Measurements from ENCODE around the gene SMIM41.

Gene SMIM41

DNA sequence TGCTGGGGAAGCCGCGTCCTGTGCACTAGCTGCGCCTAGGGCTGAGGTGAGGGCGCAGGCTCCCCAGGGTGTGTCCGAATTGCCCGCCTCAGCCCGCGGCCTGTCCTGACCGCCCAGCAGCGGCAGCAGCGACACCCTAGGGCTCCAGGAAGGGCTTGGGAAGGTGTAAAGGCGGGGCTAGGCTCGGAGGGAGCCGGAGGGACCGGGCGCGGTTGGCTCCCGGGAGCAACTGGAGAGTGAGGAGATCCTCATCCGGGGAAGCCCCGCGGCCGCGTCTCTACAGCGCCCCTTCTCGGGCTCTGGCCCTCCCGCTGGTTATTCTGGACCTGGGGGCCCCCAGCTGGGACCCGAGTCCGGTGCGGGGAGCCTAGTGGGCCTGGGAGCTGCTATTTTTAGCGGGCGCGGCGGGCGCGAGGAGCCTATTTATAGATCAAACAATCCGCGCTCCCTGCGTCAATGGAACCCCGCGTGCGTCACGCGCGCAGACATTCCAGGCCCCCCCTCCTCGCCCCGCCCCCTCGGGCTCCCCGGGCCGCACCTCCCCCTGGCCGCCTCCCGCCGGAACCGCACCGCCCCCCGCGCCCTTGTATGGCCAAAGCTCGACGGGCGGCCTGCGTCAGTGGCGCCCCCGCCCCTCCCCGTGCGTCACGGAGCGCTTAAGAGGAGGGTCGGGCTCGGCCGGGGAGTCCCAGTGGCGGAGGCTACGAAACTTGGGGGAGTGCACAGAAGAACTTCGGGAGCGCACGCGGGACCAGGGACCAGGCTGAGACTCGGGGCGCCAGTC, 28.6 kb upstream of the SMIM41 start, which contains the start of gene NR4A1:
Gene NR4A1 (plus strand): TSS at position 685 of the 784 bp plus-strand sequence. CDS start 2,887 bp downstream, outside the sequence.
- peak; percentile 95 for DNase-seq (ENCODE audit: low spot score)

DNA sequence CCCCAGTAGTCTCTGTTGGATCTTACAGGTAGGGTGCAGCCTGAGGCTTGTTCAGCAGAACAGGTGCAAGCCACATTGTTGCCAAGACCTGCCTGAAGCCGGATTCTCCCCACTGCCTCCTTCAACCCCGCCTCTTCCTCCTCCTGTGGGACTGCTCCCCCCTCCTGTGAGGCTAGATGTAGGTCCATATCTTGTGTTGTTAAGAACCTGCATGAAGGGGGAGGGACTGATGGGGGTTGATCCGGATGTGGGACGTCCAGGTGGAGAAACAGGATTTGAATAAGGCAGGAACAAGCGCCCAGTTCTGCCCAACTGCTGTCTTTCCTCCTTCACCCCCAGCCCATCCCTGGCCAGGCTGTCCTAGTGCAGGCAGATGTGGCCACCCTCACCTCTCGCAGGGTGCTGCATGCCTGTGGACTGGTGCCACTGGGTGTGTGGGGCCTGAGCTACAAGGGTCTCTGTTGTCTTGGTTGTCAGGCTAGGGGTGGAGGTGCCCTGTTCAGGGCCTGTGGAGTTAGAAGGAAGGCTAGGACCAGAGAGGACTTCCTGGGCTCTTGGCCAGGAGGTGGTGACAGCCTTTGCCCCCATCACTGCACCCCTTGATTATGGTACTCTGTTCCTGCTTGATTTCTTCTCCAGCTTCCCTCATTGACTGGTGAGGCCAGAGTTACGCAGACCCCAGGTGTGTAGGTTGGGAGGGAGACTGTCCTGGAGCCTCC, 26.9 kb upstream of the SMIM41 start:
- peak; percentile 7 for DNase-seq (ENCODE audit: low spot score)

DNA sequence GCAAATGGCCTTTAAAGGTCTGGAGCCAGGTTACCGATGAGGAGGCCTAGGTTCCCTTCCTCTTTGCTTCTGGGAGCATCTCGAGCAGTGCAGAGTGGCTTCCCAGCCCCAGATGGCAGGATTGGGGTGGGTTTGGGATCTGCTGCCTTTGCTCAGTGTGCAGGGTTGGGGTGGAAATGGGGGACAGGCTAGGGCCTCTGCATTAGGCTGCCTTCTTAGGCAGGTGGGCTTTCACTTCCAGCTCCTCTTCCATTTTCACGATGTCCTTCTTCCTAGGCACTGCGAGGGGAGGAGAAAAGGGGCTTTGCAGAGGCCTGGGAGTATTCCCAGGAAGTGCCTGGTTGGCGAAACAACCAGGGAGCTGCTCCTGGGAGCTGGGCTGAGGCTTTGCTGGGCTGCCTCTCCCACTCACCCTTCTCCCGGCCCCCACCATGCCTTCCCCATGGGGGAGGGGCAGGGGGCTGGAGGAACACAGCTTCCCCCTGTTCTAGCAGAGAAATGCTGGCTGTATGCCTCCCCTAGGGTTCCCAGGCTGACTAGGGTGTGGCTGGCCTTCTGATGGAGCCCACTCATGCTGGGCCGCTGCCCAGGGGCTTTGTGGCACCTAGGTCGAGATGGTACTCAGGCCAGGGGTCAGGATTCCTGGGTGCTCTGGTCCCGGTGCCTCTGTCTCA, 25.8 kb upstream of the SMIM41 start:
- DNase-seq (ENCODE audit: low spot score), result peak; percentile 7

DNA sequence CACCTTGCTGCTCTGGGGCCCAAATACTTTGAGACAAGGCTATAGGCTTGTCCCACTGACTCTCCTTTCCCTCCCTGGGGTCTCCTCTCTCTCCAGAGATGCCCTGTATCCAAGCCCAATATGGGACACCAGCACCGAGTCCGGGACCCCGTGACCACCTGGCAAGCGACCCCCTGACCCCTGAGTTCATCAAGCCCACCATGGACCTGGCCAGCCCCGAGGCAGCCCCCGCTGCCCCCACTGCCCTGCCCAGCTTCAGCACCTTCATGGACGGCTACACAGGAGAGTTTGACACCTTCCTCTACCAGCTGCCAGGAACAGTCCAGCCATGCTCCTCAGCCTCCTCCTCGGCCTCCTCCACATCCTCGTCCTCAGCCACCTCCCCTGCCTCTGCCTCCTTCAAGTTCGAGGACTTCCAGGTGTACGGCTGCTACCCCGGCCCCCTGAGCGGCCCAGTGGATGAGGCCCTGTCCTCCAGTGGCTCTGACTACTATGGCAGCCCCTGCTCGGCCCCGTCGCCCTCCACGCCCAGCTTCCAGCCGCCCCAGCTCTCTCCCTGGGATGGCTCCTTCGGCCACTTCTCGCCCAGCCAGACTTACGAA, 25.2 kb upstream of the SMIM41 start:
- DNase-seq (ENCODE audit: low spot score), result peak; percentile 1

DNA sequence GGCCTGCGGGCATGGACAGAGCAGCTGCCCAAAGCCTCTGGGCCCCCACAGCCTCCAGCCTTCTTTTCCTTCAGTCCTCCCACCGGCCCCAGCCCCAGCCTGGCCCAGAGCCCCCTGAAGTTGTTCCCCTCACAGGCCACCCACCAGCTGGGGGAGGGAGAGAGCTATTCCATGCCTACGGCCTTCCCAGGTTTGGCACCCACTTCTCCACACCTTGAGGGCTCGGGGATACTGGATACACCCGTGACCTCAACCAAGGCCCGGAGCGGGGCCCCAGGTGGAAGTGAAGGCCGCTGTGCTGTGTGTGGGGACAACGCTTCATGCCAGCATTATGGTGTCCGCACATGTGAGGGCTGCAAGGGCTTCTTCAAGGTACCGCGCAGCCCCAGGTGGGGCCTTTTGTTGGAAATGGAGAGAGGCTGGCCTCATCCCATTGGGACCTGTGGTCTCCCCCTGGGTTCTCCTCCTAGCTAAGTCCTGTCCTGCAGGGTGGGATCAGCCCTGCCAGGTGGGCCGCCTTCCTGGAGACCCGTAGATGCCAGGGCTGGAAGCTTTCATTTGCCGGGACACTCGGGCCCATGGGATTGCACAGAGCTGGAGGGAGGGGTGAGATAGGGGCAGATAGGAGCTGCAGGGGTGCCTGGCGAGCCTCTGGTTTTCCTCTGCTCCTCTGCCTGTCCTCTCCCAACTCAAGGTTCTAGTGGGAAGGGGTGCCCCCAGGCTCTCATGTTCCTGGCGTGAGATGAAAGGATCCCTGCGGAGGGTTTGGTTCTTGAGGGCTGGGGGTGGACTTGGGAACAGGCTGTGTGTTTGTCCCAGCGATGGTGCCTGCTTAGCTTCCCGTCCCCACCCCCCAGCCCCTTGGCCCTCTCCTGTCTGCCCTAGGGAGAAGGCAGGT, 24.4 kb upstream of the SMIM41 start:
- peak; percentile 3 for DNase-seq (ENCODE audit: low spot score)

DNA sequence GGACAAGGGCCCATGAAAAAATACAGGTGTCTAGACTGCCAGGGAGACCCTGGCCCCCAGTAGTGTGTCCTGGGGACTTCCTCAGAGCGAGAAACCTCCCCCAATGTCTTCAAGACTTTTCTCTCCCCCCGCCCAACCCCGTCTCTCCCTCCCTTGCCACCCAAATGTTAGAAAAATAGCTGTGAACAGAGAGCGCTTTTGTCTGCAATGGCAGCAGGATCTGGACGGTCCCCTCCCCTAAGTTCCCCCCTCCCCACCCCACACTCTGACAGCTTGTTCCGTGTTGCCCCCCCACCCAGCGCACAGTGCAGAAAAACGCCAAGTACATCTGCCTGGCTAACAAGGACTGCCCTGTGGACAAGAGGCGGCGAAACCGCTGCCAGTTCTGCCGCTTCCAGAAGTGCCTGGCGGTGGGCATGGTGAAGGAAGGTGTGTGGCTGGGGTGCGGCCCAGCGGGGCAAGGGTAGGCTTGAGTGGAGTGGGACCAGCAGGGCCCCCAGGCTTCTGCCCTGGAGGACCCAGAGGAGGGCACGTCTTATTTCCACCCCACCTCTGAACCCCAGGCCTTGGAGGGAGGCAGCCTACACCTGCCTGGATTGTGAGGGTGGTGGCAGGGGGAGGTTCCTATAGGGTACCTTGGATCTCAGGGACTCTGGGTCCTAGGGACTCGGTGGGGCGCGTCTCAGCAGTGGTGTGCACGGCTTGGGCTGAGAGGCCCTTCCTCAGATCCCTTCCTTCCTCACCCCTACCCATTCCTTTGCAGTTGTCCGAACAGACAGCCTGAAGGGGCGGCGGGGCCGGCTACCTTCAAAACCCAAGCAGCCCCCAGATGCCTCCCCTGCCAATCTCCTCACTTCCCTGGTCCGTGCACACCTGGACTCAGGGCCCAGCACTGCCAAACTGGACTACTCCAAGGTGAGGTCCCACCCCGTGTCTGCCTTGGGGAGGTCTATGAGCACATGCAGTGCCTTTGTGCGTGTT, 23.5 kb upstream of the SMIM41 start:
- peak; percentile 88 for DNase-seq (ENCODE audit: low spot score)

DNA sequence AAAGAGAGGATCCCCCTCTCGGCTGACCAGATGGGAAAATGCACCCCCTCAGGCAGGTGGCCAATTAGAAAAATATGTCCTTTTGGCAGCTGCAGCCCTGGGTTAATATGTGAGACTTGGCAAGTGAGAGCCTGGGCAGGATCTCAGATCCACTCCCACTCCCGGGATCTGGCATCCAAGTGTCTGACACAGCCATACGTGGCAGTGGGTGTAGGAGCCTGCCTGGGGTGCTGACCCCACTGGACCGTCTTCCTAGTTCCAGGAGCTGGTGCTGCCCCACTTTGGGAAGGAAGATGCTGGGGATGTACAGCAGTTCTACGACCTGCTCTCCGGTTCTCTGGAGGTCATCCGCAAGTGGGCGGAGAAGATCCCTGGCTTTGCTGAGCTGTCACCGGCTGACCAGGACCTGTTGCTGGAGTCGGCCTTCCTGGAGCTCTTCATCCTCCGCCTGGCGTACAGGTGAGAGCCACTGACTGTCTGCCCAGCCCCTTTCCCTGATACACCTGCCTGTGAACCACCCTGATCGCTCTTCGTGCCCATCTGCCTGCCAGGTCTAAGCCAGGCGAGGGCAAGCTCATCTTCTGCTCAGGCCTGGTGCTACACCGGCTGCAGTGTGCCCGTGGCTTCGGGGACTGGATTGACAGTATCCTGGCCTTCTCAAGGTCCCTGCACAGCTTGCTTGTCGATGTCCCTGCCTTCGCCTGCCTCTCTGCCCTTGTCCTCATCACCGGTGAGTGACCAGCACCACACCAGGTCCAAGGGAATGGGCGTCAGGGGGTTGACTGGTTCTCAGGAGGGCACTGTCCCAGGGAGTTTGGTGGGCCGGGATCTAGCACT, 22.5 kb upstream of the SMIM41 start:
- peak; percentile 3 for DNase-seq (ENCODE audit: low spot score)

DNA sequence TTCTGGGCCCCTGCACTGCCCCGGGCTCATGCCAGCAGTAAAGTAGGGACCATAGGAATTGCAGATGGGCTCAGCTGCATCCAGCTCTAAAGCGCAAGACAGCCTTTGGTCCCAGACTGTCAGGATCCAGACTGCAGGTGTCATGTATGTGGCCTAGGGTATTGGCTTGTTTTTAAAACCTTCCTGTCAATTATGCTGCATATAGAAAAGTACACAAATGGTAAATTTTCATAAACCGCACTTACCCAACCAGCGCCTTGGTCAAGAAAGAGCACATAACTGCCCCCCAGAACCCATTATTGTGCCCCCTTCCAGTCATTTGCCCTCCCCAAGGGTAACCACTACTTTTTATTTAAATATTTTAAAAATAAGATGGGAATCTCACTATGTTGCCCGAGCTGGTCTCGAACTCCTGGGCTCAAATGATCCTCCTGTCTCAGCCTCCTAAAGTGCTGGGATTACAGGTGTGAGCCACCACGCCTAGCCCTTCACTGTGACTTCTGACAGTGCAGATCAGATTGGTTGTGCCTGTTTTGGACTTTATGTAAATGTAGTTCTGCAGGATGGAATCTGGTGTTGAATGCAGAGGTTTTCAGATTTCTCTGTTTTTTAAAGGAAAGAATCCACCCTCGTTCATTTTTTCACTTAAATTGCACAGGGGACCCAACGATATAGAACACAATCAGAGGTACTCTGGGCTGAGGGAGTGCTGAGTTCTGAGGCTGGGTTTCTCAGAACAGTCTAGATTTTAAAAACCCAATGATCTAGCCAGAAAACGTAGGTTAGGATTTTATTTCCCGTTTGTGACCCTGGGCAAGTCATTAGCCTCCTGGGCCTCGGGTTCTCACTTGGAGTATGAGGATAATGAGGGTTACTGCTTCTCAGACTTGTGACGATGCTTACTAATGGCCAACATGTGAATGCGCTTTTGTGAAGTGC, 21.6 kb upstream of the SMIM41 start:
- no peak for DNase-seq (ENCODE audit: low spot score)

DNA sequence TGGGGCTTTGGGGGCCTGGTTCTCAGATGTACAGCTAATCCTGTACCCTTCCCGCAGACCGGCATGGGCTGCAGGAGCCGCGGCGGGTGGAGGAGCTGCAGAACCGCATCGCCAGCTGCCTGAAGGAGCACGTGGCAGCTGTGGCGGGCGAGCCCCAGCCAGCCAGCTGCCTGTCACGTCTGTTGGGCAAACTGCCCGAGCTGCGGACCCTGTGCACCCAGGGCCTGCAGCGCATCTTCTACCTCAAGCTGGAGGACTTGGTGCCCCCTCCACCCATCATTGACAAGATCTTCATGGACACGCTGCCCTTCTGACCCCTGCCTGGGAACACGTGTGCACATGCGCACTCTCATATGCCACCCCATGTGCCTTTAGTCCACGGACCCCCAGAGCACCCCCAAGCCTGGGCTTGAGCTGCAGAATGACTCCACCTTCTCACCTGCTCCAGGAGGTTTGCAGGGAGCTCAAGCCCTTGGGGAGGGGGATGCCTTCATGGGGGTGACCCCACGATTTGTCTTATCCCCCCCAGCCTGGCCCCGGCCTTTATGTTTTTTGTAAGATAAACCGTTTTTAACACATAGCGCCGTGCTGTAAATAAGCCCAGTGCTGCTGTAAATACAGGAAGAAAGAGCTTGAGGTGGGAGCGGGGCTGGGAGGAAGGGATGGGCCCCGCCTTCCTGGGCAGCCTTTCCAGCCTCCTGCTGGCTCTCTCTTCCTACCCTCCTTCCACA, 20.7 kb upstream of the SMIM41 start:
- peak; percentile 69 for DNase-seq (ENCODE audit: low spot score)

DNA sequence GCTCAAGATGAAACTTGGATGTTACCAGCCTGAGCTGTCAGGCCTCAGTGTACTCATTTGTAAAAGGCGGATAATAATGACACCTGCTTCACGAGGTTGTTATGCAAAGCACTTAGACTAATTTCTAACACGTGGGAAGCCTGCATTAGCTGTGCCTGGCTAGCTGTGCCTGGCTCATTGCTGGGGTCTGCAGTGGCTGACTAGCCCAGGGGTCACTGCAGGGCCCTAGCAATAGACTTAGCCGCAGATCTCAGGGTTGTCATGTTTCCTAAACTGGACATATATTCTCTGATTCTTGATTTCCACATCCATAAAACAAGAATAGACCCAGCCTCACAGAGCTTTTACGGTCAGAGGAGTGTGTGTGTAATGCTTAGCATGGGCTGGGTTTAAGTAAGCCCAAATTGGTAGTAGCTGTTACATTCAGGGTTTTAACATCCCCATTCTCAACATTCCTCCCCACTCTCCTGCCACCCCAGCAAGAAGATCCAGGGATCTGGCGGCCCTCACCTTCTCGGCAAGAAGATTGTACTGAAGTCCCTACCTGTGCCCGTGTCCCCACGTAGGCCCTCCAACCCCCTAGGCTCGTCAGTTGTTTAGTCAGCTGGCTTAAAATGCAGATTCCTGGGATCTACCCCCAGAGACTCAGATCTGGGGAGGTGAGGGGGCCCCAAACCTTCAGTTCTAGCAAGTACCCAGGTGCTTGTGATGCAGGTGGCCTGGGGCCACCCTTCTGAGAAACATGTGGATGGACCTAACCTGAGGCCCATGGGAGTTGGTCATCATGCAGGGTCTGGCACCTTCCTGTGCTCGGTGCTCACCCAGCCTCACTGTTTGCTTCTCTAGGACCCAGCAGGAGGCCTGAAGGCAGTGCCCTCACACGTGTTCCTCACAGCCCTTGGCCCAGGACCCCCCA, 19.7 kb upstream of the SMIM41 start:
- no peak for DNase-seq (ENCODE audit: low spot score)

DNA sequence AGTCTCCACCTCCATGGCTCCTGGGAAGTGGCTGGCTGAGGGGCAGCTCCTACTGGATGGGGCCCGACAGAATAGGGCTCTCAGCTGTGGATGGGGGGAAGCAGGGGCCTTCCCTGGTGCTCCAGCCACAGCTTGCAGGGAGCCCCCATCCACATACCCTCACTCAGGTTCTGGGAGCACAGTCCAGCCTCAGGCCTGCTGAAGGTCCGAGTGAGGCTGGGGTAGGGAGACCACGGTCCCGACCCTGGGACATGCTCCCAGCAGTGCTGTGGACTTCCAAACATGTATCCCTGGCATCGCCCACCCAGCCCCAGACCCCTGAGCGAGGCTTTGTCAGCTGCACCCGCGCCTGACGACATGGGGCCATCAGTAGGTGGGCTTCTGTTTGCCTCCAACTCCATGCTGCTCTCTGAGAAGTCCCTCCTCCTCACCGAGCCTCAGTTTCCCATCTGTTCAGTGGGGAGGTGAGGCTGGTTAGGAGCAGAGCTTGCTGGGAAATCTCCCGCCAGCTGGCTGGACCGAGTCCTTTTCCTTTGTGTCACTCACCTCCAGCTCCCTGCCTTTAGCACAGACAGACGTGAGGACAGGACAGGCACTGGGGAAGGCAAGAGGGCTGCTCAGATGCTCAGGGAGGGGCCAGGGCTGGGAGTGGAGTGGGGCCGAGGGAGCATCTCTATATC, 18.9 kb upstream of the SMIM41 start:
- DNase-seq (ENCODE audit: low spot score), result no peak

DNA sequence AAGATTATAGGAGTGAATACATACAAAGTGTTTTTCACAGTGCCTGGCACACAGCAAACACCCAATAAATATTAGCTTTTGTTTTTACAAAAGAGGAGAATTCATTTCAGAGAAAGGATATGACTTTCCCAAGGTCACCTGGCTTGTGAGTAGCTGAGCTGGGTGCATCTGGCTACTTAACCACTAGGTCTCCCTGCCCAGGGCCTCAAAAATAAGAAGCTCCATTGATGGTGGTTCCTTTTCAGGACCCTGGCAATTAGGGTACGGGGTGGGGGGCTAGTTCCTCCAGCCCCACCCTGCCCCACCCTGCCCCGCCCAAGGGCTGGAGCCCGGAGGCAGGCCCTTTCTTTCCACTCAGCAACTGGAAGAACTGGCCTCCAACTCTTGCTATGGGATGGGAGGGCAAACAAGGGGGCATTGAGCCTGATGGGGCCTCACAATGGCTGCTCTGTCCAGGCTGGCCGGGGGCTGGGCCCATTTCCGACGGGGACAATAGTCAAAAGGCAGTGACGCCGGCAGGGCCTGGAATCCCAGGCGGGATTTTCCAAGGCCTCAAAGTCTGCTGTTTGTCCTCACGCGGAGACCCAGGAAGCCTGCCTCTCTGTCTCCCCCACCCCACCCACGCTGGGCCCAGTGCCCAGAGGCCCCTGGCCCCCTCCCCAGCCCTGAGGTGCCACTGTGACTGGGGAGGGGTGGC, 17.9 kb upstream of the SMIM41 start:
- DNase-seq (ENCODE audit: low spot score), result peak; percentile 95

DNA sequence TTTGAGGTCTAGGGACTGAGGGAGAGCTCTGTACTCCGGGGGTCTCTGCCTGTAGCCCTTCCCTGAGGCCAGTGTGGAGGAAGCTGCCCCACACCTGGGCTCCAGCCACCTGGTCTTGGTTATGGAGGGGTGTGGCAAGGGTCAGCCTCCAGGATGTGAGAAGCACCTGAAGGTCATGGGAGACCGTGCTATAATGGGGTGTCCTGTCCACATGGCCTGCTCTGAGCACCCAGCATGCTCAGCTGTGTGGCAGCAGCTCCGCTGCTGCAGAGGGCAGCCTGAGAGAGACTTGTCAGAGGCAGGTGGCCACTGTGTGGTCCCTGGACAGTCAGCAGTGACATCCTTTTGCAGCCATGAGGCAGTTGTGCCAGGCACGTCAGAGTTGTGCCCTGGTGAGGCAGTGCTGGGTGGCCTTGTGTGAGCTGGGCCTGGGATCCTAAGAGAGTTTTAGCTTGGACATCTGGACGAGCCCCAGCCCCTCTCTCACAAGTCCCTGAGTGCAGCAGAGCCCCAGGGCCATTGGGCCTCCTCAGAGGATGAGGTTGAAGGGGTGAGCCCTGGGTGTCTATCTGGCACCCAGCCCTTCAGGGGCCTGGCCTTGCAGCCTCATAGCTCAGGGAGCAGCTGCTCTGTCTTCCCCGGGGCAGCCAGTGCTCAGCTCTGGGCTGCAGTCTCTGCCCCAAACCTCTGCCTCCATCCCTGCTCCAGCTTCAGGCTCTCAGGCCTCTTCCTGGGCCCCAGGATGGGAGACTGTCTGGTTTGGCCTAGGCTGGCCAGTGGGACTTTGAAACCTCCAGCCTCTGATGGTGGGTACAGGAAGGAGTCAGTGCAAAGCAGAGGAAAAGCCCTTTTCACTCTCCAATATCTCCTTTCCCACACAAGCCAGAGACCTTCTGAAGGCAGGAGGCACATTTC, 17.1 kb upstream of the SMIM41 start:
- DNase-seq (ENCODE audit: low spot score), result no peak
